ENCODE results near the gene UBTD1. TPM values are rescaled to one million over a fixed set of nuclear protein-coding genes. Genes with fewer than 3 reads are reported as not detected.

Gene UBTD1
- total and polyA plus RNA-seq, 10 of the 15 experiments (the other 5 are each of a cell fraction or from before 2014, with no cell fraction given): 0.04 to 1.5 (median 1.2) TPM; not detected in 1

DNA sequence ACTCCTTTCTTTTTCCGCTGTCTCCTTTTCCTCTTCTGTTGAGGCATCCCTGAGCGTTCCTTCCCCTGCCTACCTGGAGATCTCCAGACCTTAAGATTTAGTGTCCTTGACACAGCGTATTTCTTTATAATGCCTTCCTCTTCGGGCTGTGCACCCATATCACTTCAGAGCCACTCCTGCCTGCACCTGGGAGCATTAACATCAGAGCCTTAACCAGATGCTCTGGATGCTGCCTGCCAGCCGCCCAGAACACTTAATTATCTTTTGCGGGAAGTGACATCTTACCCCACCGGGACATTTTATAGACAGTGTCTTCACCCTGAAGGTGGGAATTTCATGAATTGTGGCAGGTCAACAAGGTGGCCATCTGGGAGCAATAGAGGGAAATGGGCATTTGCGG is 24.2 kb downstream of the UBTD1 start:
- no peaks in the 10 kb centered on the region for H4K20me1 ChIP-seq (ENCODE audit: control insufficient read depth, insufficient read depth)
- intact Hi-C loops (cut with micrococcal nuclease; ENCODE audit: unreplicated experiment): no loop called here
- 65% methylated on average over 8 of the region's 8 CpGs for WGBS (ENCODE audit: insufficient coverage, insufficient replicate concordance, low lambda C conversion rate, missing lambda C conversion rate)
- FAIRE-seq (no peak), ATAC-seq (no peak), DNase-seq (ENCODE audit: low read depth, low spot score) (no peak)
- BruUV-seq (replicated peaks): no TSS peak
- H3K9ac ChIP-seq (ENCODE audit: control insufficient read depth, insufficient read depth, low read length): no peak overlapping the region
- CTCF ChIA-PET: no interaction called here
- H2AFZ ChIP-seq (ENCODE audit: control insufficient read depth, low read depth, low read length): no peak overlapping the region
- RAD21 ChIA-PET (ENCODE audit: unreplicated experiment): interaction anchor here (2.2 kb wide), 1 partner anchor 116 kb away, joined by 4 read pairs; no protein-coding TSS in a partner anchor
- H3K36me3 ChIP-seq (ENCODE audit: control insufficient read depth in 2 of 2, insufficient read depth in 2 of 2, low read length in 1 of 2): no peaks in the 10 kb centered on the region
- POLR2A ChIA-PET: no interaction called here
- no peaks in the 10 kb centered on the region for H3K79me2 ChIP-seq (ENCODE audit: control insufficient read depth, insufficient read depth, low read length)
- H3K4me3 ChIP-seq: no peak overlapping the region
- no peaks in the 10 kb centered on the region for H3K9me3 ChIP-seq (replicated peaks; ENCODE audit: control insufficient read depth, insufficient read depth, low read length)
- SMC1A ChIA-PET (ENCODE audit: uncharacterized antibody, unreplicated experiment): no interaction called here
- in situ Hi-C loops (cut with MboI): no loop called here
- H3K27me3 ChIP-seq (replicated peaks in 1 of 2; ENCODE audit: control insufficient read depth in 2 of 2, insufficient read depth in 2 of 2, low read length in 1 of 2): peaks cover 3 to 4% of the 10 kb centered on the region in 2 experiments
- H3K27ac ChIP-seq (ENCODE audit: control insufficient read depth, insufficient read depth): no peak overlapping the region
- no peak overlapping the region for H3K4me2 ChIP-seq (ENCODE audit: control insufficient read depth, insufficient read depth)
- H3K4me1 ChIP-seq (ENCODE audit: control insufficient read depth, insufficient read depth, low read length): no peaks in the 10 kb centered on the region
- TF ChIP-seq TCF3 (IDR thresholded peaks at IDR 0.05; ENCODE audit: borderline replicate concordance, insufficient read depth, low read depth, low read length) (no peak), POLR2AphosphoS5 (IDR thresholded peaks at IDR 0.05; ENCODE audit: low read length) (no peak), ESRRA (IDR thresholded peaks at IDR 0.05; ENCODE audit: low read length) (no peak), MYC (IDR thresholded peaks at IDR 0.05; ENCODE audit: insufficient read depth, insufficient read length, insufficient replicate concordance, low read length, severe bottlenecking) (no peak), RCOR1 (conservative IDR thresholded peaks at IDR 0.05; ENCODE audit: low read depth, low read length) (no peak), FOXM1 (IDR thresholded peaks at IDR 0.05; ENCODE audit: low read depth, low read length) (no peak), KAT2A (conservative IDR thresholded peaks at IDR 0.05; ENCODE audit: control insufficient read depth, low read depth, low read length) (no peak), HCFC1 (IDR thresholded peaks at IDR 0.05; ENCODE audit: low read length) (no peak), SRF (IDR thresholded peaks at IDR 0.05; ENCODE audit: low read depth in 2 of 2, low read length in 2 of 2) (no peak), SMARCA5 (IDR thresholded peaks at IDR 0.05) (no peak), BRCA1 (IDR thresholded peaks at IDR 0.05; ENCODE audit: low read depth, low read length) (no peak), SIX5 (IDR thresholded peaks at IDR 0.05; ENCODE audit: low read depth, low read length, severe bottlenecking) (no peak), STAT3 (IDR thresholded peaks at IDR 0.05; ENCODE audit: low read depth, low read length) (no peak)
- TF ChIP-seq, protein P1, sequence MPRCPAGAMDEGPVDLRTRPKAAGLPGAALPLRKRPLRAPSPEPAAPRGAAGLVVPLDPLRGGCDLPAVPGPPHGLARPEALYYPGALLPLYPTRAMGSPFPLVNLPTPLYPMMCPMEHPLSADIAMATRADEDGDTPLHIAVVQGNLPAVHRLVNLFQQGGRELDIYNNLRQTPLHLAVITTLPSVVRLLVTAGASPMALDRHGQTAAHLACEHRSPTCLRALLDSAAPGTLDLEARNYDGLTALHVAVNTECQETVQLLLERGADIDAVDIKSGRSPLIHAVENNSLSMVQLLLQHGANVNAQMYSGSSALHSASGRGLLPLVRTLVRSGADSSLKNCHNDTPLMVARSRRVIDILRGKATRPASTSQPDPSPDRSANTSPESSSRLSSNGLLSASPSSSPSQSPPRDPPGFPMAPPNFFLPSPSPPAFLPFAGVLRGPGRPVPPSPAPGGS (IDR thresholded peaks at IDR 0.05; ENCODE audit: borderline replicate concordance, insufficient read depth, low read depth, low read length, poor library complexity, severe bottlenecking): no peak
- TF ChIP-seq, protein P2, sequence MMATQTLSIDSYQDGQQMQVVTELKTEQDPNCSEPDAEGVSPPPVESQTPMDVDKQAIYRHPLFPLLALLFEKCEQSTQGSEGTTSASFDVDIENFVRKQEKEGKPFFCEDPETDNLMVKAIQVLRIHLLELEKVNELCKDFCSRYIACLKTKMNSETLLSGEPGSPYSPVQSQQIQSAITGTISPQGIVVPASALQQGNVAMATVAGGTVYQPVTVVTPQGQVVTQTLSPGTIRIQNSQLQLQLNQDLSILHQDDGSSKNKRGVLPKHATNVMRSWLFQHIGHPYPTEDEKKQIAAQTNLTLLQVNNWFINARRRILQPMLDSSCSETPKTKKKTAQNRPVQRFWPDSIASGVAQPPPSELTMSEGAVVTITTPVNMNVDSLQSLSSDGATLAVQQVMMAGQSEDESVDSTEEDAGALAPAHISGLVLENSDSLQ (IDR thresholded peaks at IDR 0.05): no peak
- TF ChIP-seq, protein P3, sequence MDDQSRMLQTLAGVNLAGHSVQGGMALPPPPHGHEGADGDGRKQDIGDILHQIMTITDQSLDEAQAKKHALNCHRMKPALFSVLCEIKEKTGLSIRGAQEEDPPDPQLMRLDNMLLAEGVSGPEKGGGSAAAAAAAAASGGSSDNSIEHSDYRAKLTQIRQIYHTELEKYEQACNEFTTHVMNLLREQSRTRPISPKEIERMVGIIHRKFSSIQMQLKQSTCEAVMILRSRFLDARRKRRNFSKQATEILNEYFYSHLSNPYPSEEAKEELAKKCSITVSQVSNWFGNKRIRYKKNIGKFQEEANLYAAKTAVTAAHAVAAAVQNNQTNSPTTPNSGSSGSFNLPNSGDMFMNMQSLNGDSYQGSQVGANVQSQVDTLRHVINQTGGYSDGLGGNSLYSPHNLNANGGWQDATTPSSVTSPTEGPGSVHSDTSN (IDR thresholded peaks at IDR 0.05; ENCODE audit: insufficient replicate concordance, low read depth, low read length): no peak
- TF ChIP-seq, protein P4, sequence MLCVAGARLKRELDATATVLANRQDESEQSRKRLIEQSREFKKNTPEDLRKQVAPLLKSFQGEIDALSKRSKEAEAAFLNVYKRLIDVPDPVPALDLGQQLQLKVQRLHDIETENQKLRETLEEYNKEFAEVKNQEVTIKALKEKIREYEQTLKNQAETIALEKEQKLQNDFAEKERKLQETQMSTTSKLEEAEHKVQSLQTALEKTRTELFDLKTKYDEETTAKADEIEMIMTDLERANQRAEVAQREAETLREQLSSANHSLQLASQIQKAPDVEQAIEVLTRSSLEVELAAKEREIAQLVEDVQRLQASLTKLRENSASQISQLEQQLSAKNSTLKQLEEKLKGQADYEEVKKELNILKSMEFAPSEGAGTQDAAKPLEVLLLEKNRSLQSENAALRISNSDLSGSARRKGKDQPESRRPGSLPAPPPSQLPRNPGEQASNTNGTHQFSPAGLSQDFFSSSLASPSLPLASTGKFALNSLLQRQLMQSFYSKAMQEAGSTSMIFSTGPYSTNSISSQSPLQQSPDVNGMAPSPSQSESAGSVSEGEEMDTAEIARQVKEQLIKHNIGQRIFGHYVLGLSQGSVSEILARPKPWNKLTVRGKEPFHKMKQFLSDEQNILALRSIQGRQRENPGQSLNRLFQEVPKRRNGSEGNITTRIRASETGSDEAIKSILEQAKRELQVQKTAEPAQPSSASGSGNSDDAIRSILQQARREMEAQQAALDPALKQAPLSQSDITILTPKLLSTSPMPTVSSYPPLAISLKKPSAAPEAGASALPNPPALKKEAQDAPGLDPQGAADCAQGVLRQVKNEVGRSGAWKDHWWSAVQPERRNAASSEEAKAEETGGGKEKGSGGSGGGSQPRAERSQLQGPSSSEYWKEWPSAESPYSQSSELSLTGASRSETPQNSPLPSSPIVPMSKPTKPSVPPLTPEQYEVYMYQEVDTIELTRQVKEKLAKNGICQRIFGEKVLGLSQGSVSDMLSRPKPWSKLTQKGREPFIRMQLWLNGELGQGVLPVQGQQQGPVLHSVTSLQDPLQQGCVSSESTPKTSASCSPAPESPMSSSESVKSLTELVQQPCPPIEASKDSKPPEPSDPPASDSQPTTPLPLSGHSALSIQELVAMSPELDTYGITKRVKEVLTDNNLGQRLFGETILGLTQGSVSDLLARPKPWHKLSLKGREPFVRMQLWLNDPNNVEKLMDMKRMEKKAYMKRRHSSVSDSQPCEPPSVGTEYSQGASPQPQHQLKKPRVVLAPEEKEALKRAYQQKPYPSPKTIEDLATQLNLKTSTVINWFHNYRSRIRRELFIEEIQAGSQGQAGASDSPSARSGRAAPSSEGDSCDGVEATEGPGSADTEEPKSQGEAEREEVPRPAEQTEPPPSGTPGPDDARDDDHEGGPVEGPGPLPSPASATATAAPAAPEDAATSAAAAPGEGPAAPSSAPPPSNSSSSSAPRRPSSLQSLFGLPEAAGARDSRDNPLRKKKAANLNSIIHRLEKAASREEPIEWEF (IDR thresholded peaks at IDR 0.05; ENCODE audit: insufficient replicate concordance, low read depth, low read length): no peak

Measured in GM12878 (cell line).